Mucosa of descending colon (tissue), 3 donors: ENCODE results near the gene ST3GAL5. TPM values are rescaled to one million over a fixed set of nuclear protein-coding genes. Genes with fewer than 3 reads are reported as not detected.

ENCODE experiments used
- ATAC-seq: fragments of 200-7000 bp; cut with Tn5 transposase; one replicate; pipeline ENCODE4 v1.9.1; 2020; ENCODE audit warnings: mild to moderate bottlenecking, moderate library complexity
- DNase-seq, 3 donors: peaks; one replicate each; pipeline ENCODE4 v3.0.0-alpha.2; 2020
- H3K36me3 ChIP-seq: fragments of 200-600 bp; one replicate; pipeline ENCODE4 v1.8.0; 2021; ENCODE audit warnings: low read depth, mild to moderate bottlenecking
- H3K4me1 ChIP-seq: fragments of 200-600 bp; one replicate; pipeline ENCODE4 v1.8.0; 2021; ENCODE audit warnings: low read depth, mild to moderate bottlenecking
- H3K4me3 ChIP-seq: fragments of 200-600 bp; one replicate; pipeline ENCODE4 v1.8.0; 2021; ENCODE audit warnings: mild to moderate bottlenecking
- H3K9me3 ChIP-seq: fragments of 200-600 bp; one replicate; pipeline ENCODE4 v1.8.0; 2021; ENCODE audit warnings: mild to moderate bottlenecking
- intact Hi-C, 2 donors: fragments of 100-400 bp; cut with DNase I in 1 of 2; cut with micrococcal nuclease in 1 of 2; formaldehyde crosslinking; loops; one replicate each; pipeline versions ENCODE4 v1.11.0 to v1.11.1; 2022; cut with DNase I, micrococcal nuclease
- total RNA-seq, 3 donors: library from RNA; stranded (reverse); fragmentation: NEBNext Ultra II Directional in 2 of 3; extraction: Animal tissue kit (Norgen Biotek cat#: 25700) in 2 of 3; gene quantifications; one replicate each; pipeline versions ENCODE4 v1.2.1 to v1.2.4, GENCODE V29; 2021 to 2023
- TF ChIP-seq, protein P1 (sequence below): fragments of 200-600 bp; IDR thresholded peaks from one replicate; pipeline ENCODE4 v1.8.0; 2022; ENCODE audit warnings: antibody characterized with exemption, mild to moderate bottlenecking
- donor health status: DM: no; HTN: no; CAD: no; lungs with moderate emphysema.
- donor health status: DM: no; HTN: no; CAD: no.
- donor health status: DM: no; HTN: yes; CAD: no.

The ST3GAL5 gene
- total RNA-seq, 3 donors from 2014 or later = 5.0 to 19.0 (median 5.4) TPM

DNA sequence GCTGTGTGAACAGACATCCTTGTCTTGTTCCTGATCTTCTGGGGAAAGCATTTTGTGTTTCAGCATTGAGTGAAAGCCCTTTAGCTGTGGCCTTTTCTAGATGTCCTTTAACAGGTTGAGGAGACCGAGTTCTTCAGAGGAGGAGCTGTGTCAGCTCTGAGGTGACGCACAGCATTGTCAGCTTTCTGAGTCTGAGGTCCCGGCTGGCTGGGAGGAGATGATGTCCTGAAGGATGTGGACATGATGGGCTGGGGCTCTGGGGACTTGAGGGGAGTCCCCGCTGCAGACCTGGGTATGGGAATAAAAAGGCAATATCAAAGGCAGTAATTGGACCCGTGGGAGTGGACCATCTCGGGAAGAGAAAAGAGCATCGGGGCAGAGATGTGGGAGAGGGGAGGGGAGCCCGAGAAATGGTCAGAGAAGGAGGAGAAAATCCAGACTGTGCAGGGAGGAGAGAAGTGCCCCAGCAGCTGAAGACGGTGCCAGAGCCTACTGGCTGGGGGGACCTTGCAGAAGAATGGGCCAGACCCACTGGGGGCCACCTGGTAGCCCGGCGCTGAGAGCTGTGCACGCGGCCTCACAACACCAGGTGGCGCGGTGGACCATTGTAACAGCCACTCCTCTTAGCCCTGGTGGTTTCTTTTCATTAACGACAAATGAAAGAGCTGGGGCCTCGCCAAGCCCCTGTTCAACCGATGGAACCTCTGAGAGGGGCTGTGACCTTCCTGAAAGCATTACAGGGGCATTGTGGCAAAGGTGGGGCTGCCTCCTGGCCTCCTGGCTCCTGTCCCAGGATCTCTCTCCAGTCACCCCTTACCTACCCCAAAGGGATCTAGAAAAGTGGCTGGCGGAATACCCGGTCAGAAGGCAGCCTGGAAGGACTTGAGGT, 61.6 kb downstream of the ST3GAL5 start:
- H3K36me3 ChIP-seq = no peaks in the 10 kb centered on the region
- TF ChIP-seq, protein P1, sequence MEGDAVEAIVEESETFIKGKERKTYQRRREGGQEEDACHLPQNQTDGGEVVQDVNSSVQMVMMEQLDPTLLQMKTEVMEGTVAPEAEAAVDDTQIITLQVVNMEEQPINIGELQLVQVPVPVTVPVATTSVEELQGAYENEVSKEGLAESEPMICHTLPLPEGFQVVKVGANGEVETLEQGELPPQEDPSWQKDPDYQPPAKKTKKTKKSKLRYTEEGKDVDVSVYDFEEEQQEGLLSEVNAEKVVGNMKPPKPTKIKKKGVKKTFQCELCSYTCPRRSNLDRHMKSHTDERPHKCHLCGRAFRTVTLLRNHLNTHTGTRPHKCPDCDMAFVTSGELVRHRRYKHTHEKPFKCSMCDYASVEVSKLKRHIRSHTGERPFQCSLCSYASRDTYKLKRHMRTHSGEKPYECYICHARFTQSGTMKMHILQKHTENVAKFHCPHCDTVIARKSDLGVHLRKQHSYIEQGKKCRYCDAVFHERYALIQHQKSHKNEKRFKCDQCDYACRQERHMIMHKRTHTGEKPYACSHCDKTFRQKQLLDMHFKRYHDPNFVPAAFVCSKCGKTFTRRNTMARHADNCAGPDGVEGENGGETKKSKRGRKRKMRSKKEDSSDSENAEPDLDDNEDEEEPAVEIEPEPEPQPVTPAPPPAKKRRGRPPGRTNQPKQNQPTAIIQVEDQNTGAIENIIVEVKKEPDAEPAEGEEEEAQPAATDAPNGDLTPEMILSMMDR = peak; percentile 70
- ATAC-seq = peak; percentile 95
- peak; percentile 69 to 86 (median 80) for DNase-seq
- no peaks in the 10 kb centered on the region for H3K9me3 ChIP-seq
- H3K4me1 ChIP-seq = no peaks in the 10 kb centered on the region
- H3K4me3 ChIP-seq = no peak overlapping the region
- intact Hi-C loops = loop anchor here (2.0 to 5.0 kb wide), 3 partner anchors 60 to 252 kb away; partner anchors contain the start of gene ST3GAL5 (in 1 of the 2)

DNA sequence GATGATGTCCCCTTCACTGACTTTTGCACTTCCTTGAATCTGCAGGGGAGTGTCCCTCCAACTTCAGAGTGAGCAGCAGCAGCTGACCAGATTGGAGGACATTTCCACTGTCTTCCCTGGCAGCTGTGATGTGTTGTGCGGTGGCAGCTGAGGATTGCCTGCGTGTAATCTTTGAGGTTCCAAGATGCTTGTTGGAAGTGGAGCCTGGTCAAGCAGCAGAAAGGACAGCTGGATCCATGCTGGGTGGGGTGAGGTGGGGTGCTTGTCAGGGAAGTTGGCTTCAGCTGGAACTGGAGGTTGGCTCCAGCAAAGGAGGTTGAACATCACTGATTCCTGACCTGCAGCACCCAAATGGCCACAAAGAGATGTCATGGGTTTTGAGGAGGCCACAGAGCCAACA, 64.8 kb downstream of the ST3GAL5 start:
- TF ChIP-seq, protein P1 = no peak
- Histone ChIP-seq H3K36me3 (no peaks in the 10 kb centered on the region), H3K4me3 (no peak overlapping the region), H3K9me3 (no peaks in the 10 kb centered on the region), H3K4me1 (no peaks in the 10 kb centered on the region)
- intact Hi-C loops = no loop called here
- ATAC-seq (no peak), DNase-seq (no peak)

DNA sequence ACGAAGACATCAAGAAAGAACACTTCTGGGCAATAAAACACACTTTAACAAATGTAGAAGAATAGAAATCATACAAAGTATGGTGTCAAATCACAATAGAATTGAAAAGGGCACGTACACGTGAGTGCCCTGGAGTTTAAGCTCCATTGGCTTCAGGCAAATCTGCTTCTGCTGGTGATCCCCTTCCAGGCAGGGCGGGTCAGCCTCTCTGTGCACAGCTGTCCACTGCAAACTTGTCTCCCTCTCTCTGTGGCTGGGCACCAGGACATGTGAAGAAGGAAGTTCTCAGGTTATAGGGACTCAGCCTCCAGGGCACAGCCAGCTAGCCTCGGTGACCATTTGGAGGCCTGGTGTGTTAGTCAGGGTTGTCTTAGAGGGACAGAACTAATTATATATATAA, 66.0 kb downstream of the ST3GAL5 start:
- TF ChIP-seq, protein P1 = no peak
- no peak for DNase-seq
- Histone ChIP-seq H3K36me3 (no peaks in the 10 kb centered on the region), H3K4me1 (no peaks in the 10 kb centered on the region), H3K9me3 (no peaks in the 10 kb centered on the region), H3K4me3 (no peak overlapping the region)
- no peak for ATAC-seq
- intact Hi-C loops = no loop called here

DNA sequence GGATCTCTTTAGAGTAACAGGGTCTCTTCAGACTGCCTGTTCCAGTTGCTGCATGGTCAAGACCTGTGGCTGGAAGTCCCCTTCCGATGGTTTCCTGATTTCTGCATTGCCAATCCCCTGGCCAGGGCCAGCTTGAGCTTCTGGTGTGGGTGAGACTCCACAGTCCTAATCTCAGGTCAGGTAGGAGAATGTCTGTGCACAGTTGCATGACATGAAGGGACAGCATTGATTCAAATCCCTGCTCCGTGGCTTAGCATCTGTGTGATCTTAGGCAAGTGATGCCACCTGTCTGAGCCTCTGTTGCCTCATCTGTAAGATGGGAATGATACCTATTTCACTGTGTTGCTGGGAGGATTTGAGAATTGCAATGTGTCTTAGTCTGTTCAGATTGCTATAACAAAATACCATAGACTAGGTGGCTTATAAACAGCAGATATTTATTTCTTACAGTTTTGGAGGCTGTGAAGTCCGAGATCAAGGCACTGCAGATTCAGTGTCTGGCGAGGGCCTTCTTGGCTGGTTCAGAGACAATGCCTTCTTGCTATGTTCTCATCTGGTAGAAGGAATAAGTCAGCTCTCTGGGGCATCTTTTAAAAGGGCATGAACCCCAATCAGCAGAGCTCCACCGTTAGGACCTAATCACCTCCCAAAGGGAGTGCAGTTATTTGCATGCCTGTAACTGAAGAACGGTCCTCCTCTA, 68.8 kb downstream of the ST3GAL5 start:
- Histone ChIP-seq H3K9me3 (no peaks in the 10 kb centered on the region), H3K36me3 (no peaks in the 10 kb centered on the region), H3K4me3 (no peak overlapping the region), H3K4me1 (no peaks in the 10 kb centered on the region)
- intact Hi-C loops = loop anchor here in 1 of 2 donors (5.0 kb wide), 1 partner anchor 93 kb away; no protein-coding TSS in a partner anchor
- DNase-seq (no peak), ATAC-seq (no peak)
- TF ChIP-seq, protein P1 = no peak

DNA sequence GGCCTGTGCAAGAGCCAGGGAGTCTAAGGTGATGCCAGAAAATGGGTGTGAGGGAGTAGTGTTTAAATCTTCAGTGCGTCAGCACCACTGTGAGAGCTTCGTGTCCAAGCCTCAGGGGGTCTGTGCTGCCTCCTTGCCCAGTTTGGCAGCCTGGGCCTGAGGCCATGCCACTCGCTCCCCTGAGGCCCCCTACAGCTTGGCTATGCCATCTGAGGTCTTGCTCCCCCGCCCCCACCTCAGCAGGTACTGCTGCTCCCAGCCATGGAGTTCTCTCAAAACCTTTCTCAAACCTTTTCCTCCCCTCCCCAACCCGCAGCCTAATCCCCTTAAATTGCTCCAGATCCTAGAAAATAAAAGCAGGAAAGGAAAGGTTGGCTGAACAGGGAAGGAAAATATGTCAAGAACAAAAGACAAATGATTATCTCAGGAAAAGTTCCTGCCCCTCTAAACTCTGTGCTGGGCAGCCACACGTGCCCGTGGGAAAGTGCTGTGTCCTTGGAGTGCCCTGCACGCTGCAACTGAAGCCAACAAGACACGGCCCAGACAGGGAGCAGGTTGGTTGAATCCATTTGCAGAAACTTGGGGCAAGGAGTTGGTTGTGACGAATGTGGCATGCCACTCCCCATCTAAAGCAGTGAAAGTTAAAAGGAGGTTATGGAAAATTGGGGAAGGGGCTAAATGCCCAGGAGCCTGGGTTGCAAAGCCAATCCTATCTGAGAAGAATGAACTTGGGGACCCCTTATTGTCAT, 73.8 kb downstream of the ST3GAL5 start:
- DNase-seq = no peak
- Histone ChIP-seq H3K9me3 (no peaks in the 10 kb centered on the region), H3K36me3 (no peaks in the 10 kb centered on the region), H3K4me1 (peaks cover 12% of the 10 kb centered on the region), H3K4me3 (no peak overlapping the region)
- ATAC-seq = no peak
- intact Hi-C loops = loop anchor here in 1 of 2 donors (5.0 kb wide), 1 partner anchor 88 kb away; no protein-coding TSS in a partner anchor
- TF ChIP-seq, protein P1 = no peak
